GM23338 (cell line): Measurements from ENCODE around the gene ARHGEF28. TPM values are rescaled to one million over a fixed set of nuclear protein-coding genes. Genes with fewer than 3 reads are reported as not detected.

ENCODE experiments used
- ATAC-seq: fragments of 200-7000 bp; cut with Tn5 transposase; 3 replicates; pipeline ENCODE4 v1.9.1; 2020
- DNase-seq: peaks from one replicate; pipeline ENCODE4 v3.0.0-alpha.2; 2015; ENCODE audit warnings: low spot score
- H2AFZ ChIP-seq: fragments of 200-600 bp; sonication (generic); 2 replicates; pipeline ENCODE4 v1.8.0; 2016; ENCODE audit warnings: antibody characterized with exemption, mild to moderate bottlenecking, moderate library complexity
- H3F3A ChIP-seq: fragments of 200-600 bp; sonication (generic); replicated peaks from 2 replicates; pipeline ENCODE4 v1.8.0; 2017; ENCODE audit warnings: antibody characterized with exemption, mixed run types, low read depth
- H3K27ac ChIP-seq: fragments of 200-600 bp; sonication (generic); 2 replicates; pipeline ENCODE4 v1.6.1; 2016; ENCODE audit warnings: low read depth
- H3K27me3 ChIP-seq: fragments of 200-600 bp; sonication (generic); 2 replicates; pipeline ENCODE4 v1.8.0; 2016; ENCODE audit warnings: mild to moderate bottlenecking, mixed run types, moderate library complexity; ENCODE audit not compliant: insufficient read depth
- H3K36me3 ChIP-seq: fragments of 200-600 bp; sonication (generic); 2 replicates; pipeline ENCODE4 v1.8.0; 2016; ENCODE audit warnings: mild to moderate bottlenecking; ENCODE audit not compliant: insufficient read depth
- H3K4me1 ChIP-seq: fragments of 200-600 bp; sonication (generic); 2 replicates; pipeline ENCODE4 v1.8.0; 2016; ENCODE audit warnings: mild to moderate bottlenecking, moderate library complexity; ENCODE audit not compliant: insufficient read depth
- H3K4me2 ChIP-seq: fragments of 200-600 bp; sonication (generic); 2 replicates; pipeline ENCODE4 v1.7.1; 2017; ENCODE audit warnings: mixed run types
- H3K4me3 ChIP-seq: fragments of 200-600 bp; sonication (generic); 2 replicates; pipeline ENCODE4 v1.6.1; 2016; ENCODE audit warnings: mixed run types
- H3K79me2 ChIP-seq: fragments of 200-600 bp; sonication (generic); replicated peaks from 2 replicates; pipeline ENCODE4 v1.8.0; 2017; ENCODE audit warnings: mild to moderate bottlenecking; ENCODE audit not compliant: insufficient read depth
- H3K9me2 ChIP-seq: fragments of 200-600 bp; sonication (generic); 2 replicates; pipeline ENCODE4 v1.8.0; 2017; ENCODE audit not compliant: insufficient read depth
- H4K20me1 ChIP-seq: fragments of 200-600 bp; sonication (generic); replicated peaks from 2 replicates; pipeline ENCODE4 v1.8.0; 2017; ENCODE audit warnings: mild to moderate bottlenecking; ENCODE audit not compliant: insufficient read depth
- H3K27ac Mint-ChIP-seq: 2 replicates; pipeline ENCODE4 v1.8.0; 2020; ENCODE audit warnings: inconsistent platforms, mild to moderate bottlenecking, moderate library complexity, mixed read lengths
- H3K27me3 Mint-ChIP-seq: 3 replicates; pipeline ENCODE4 v1.8.0; 2022; ENCODE audit warnings: low read depth, mild to moderate bottlenecking, moderate library complexity, mixed read lengths, inconsistent platforms; ENCODE audit not compliant: insufficient read depth, poor library complexity
- H3K36me3 Mint-ChIP-seq: 3 replicates; pipeline ENCODE4 v1.8.0; 2021; ENCODE audit warnings: low read depth, mild to moderate bottlenecking, inconsistent platforms, moderate library complexity, mixed read lengths
- H3K4me1 Mint-ChIP-seq: 3 replicates; pipeline ENCODE4 v1.8.0; 2020; ENCODE audit warnings: mild to moderate bottlenecking, inconsistent platforms, mixed read lengths
- H3K4me3 Mint-ChIP-seq: 3 replicates; pipeline ENCODE4 v1.8.0; 2021; ENCODE audit warnings: moderate library complexity, mild to moderate bottlenecking, inconsistent platforms, mixed read lengths
- H3K9me3 Mint-ChIP-seq: 3 replicates; pipeline ENCODE4 v1.8.0; 2020; ENCODE audit warnings: moderate library complexity, mild to moderate bottlenecking, inconsistent platforms, mixed read lengths
- CREB1 ChIP-seq: fragments of 250-450 bp; sonication (Bioruptor Pico); IDR thresholded peaks from 2 replicates; pipeline ENCODE4 v1.5.0; 2020; ENCODE audit warnings: low read depth, mild to moderate bottlenecking, moderate library complexity
- EZH2 ChIP-seq: fragments of 200-600 bp; sonication (generic); IDR thresholded peaks from one replicate; pipeline ENCODE4 v1.8.0; 2017; ENCODE audit warnings: antibody characterized with exemption, mild to moderate bottlenecking, low read depth; ENCODE audit not compliant: unreplicated experiment
- EZH2phosphoT487 ChIP-seq: fragments of 200-600 bp; sonication (generic); IDR thresholded peaks from one replicate; pipeline ENCODE4 v1.8.1; 2018; ENCODE audit warnings: antibody characterized with exemption; ENCODE audit not compliant: unreplicated experiment
- JUNB ChIP-seq: IDR thresholded peaks from one replicate; pipeline ENCODE4 v1.6.1; 2016; ENCODE audit warnings: antibody characterized with exemption; ENCODE audit not compliant: unreplicated experiment
- NANOG ChIP-seq: IDR thresholded peaks from 2 replicates; pipeline ENCODE4 v1.6.1; 2016; ENCODE audit warnings: antibody characterized with exemption, borderline replicate concordance
- POLR2AphosphoS5 ChIP-seq: IDR thresholded peaks from 2 replicates; pipeline ENCODE4 v1.6.1; 2016; ENCODE audit warnings: antibody characterized with exemption, low read depth
- STAT1 ChIP-seq: IDR thresholded peaks from one replicate; pipeline ENCODE4 v1.6.1; 2016; ENCODE audit warnings: antibody characterized with exemption; ENCODE audit not compliant: unreplicated experiment
- ZNF331 ChIP-seq: fragments of 250-450 bp; sonication (Bioruptor Pico); IDR thresholded peaks from 2 replicates; pipeline ENCODE4 v1.5.0; 2020; ENCODE audit warnings: low read depth, mild to moderate bottlenecking, moderate library complexity
- polyA plus RNA-seq: library from polyadenylated mRNA; unstranded; fragments of >200 nt; fragmentation: Nextera tagmentation; extraction: Ambion mirVana; gene quantifications from 2 replicates; pipeline ENCODE4 v1.2.1, GENCODE V29; 2016
- total RNA-seq: library from RNA; depleted of rRNA; stranded (reverse); fragments of >200 nt; shearing (Covaris generic); gene quantifications from 2 replicates; pipeline ENCODE4 v1.2.3, GENCODE V29; 2014
- TF ChIP-seq, protein P1 (sequence below): IDR thresholded peaks from one replicate; pipeline ENCODE4 v1.6.1; 2018; ENCODE audit warnings: antibody characterized with exemption; ENCODE audit not compliant: unreplicated experiment

The ARHGEF28 gene
- total and polyA plus RNA-seq, 2 experiments from 2014 or later: 0.39 to 1.0 TPM

DNA sequence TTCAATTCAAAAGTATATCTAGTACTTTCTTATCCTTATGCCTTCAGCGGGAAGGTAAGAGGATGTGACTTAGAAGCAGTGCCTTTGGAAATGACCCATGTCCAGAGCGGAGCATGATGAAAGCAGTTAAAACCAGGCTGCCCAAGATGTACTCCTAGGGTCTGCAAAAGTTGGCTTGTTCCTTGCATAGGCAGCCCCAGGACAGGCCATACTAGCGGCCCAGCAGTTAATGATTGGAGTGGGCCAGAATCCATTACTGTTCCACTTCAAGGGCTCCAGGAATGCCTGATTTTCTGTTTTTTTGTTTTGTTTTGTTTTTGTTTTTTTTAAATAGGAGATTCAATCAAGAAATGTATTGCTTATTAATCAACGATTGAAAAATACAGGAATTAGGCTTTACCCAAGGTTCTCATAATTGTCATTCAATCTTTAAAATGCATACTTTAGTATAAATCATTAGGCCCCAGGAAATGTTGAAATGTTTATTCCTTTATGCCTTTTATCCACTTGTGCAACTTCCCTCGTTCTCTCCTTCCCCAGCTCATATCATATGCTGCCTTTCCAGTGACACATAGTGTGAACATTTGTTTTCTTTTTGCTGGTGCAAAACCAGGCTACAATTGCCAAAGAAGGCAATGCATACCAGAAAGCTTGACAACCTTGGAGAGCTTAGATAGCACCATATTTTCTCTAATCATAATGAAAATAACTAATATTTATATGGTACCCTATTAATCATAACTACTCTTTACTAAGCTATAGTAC is 190.8 kb downstream of the ARHGEF28 start:
- no peaks in the 10 kb centered on the region for H3K36me3 Mint-ChIP-seq
- Histone ChIP-seq H3K27me3 (no peaks in the 10 kb centered on the region), H3K9me2 (no peaks in the 10 kb centered on the region), H3K36me3 (no peaks in the 10 kb centered on the region), H3K4me1 (no peaks in the 10 kb centered on the region), H4K20me1 (no peaks in the 10 kb centered on the region), H3K27ac (no peak overlapping the region), H3K4me2 (no peak overlapping the region), H2AFZ (no peak overlapping the region), H3K4me3 (no peak overlapping the region), H3F3A (no peaks in the 10 kb centered on the region), H3K79me2 (no peaks in the 10 kb centered on the region)
- H3K4me3 Mint-ChIP-seq: no peak overlapping the region
- ATAC-seq (no peak), DNase-seq (no peak)
- H3K27ac Mint-ChIP-seq: no peak overlapping the region
- TF ChIP-seq POLR2AphosphoS5 (no peak), EZH2phosphoT487 (no peak)
- H3K9me3 Mint-ChIP-seq: no peaks in the 10 kb centered on the region; the same call in 2 of the 3 replicates
- H3K27me3 Mint-ChIP-seq: peaks cover 2% of the 10 kb centered on the region
- H3K4me1 Mint-ChIP-seq: peaks cover 12% of the 10 kb centered on the region

DNA sequence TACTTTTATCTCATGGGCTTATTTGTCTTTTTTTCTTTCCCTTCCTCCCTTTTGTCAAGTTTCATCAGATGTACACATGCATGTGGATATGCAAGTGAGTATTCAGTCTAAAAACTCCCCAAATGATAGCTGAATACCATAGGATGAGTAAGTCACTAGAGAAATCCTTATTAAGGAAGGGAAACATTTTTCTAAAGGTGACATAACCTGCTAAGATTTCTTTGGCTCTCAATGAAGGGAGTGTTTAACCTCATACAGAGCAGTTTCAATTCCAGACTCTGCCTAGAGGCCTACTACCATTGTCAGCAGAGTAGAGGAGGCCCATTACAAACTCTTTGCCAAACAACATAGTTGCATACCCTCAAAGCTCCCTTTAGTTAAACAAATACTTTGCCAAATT is 192.4 kb downstream of the ARHGEF28 start:
- TF ChIP-seq JUNB (no peak), EZH2 (no peak)
- Histone ChIP-seq H3K36me3 (no peaks in the 10 kb centered on the region), H3F3A (no peaks in the 10 kb centered on the region), H4K20me1 (no peaks in the 10 kb centered on the region), H3K27ac (no peak overlapping the region), H3K4me2 (no peak overlapping the region), H3K4me1 (no peaks in the 10 kb centered on the region), H3K9me2 (no peaks in the 10 kb centered on the region), H3K27me3 (no peaks in the 10 kb centered on the region), H3K4me3 (no peak overlapping the region), H2AFZ (no peak overlapping the region), H3K79me2 (no peaks in the 10 kb centered on the region)
- no peak for ATAC-seq
- Mint-ChIP-seq H3K27ac (no peak overlapping the region), H3K36me3 (no peaks in the 10 kb centered on the region), H3K27me3 (peaks cover 2% of the 10 kb centered on the region), H3K4me3 (no peak overlapping the region), H3K4me1 (peaks cover 5% of the 10 kb centered on the region), H3K9me3 (no peaks in the 10 kb centered on the region; the same call in 2 of the 3 replicates)
- no peak for DNase-seq

DNA sequence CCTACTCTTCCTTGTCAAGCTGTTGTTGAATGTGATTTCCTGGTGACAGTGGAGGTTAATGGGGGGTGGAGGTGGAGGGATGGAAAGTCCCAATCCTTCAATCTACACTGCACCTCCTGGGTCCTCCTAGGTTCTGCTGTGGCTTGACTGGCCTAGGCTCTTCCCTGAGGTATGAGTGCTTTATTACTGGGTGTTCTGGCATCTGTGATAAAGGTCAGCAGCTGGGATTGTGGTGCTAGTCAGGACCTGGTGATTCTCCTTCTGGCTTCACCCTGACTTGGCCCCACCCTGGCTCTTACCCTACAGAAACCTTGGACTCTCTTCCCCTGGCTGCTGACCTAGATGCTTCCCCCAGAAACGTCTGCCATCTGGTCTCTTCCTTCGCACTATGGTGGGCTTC is 194.3 kb downstream of the ARHGEF28 start:
- Mint-ChIP-seq H3K27ac (no peak overlapping the region), H3K4me1 (no peaks in the 10 kb centered on the region), H3K9me3 (no peaks in the 10 kb centered on the region; the same call in 2 of the 3 replicates), H3K36me3 (no peaks in the 10 kb centered on the region), H3K27me3 (peaks cover 2% of the 10 kb centered on the region), H3K4me3 (no peak overlapping the region)
- Histone ChIP-seq H2AFZ (no peak overlapping the region), H3K9me2 (no peaks in the 10 kb centered on the region), H3K4me2 (no peak overlapping the region), H3K36me3 (no peaks in the 10 kb centered on the region), H3K79me2 (no peaks in the 10 kb centered on the region), H3K27me3 (no peaks in the 10 kb centered on the region), H3K4me3 (no peak overlapping the region), H4K20me1 (no peaks in the 10 kb centered on the region), H3K4me1 (no peaks in the 10 kb centered on the region), H3K27ac (no peak overlapping the region), H3F3A (no peaks in the 10 kb centered on the region)
- DNase-seq: no peak
- no peak for ATAC-seq
- TF ChIP-seq ZNF331 (CRISPR knock-in tag) (no peak), CREB1 (CRISPR knock-in tag) (no peak), JUNB (no peak), EZH2phosphoT487 (no peak), STAT1 (no peak), POLR2AphosphoS5 (no peak), EZH2 (no peak), NANOG (no peak)
- TF ChIP-seq, protein P1, sequence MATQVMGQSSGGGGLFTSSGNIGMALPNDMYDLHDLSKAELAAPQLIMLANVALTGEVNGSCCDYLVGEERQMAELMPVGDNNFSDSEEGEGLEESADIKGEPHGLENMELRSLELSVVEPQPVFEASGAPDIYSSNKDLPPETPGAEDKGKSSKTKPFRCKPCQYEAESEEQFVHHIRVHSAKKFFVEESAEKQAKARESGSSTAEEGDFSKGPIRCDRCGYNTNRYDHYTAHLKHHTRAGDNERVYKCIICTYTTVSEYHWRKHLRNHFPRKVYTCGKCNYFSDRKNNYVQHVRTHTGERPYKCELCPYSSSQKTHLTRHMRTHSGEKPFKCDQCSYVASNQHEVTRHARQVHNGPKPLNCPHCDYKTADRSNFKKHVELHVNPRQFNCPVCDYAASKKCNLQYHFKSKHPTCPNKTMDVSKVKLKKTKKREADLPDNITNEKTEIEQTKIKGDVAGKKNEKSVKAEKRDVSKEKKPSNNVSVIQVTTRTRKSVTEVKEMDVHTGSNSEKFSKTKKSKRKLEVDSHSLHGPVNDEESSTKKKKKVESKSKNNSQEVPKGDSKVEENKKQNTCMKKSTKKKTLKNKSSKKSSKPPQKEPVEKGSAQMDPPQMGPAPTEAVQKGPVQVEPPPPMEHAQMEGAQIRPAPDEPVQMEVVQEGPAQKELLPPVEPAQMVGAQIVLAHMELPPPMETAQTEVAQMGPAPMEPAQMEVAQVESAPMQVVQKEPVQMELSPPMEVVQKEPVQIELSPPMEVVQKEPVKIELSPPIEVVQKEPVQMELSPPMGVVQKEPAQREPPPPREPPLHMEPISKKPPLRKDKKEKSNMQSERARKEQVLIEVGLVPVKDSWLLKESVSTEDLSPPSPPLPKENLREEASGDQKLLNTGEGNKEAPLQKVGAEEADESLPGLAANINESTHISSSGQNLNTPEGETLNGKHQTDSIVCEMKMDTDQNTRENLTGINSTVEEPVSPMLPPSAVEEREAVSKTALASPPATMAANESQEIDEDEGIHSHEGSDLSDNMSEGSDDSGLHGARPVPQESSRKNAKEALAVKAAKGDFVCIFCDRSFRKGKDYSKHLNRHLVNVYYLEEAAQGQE: no peak
